ENCODE measurements around the gene DCDC2C. TPM values are rescaled to one million over a fixed set of nuclear protein-coding genes. Genes with fewer than 3 reads are reported as not detected.

Gene DCDC2C
- total RNA-seq, 1 experiment from 2014 or later = not detected

DNA sequence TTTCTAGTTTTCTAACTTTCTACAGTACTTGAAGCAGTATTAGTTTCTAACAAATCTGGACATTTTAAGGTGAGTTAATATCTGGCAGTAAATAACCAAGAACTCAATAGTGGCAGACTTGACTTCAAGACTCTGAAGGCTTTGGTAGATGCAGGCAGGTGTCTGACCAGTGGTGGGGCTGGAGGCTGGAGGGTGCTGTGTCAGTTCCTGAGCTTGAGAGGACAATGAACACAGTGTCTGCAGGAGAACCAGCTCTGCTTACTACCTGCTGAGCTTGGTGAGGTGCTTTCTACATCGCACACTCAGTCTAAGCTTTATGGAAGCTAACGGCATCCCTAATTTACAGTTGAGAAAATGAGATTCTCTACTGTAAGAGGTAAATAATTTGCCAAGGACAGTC lies 24.2 kb upstream of the DCDC2C start:
- no peaks in the 10 kb centered on the region for H3K4me1 Mint-ChIP-seq
- H3K4me3 Mint-ChIP-seq = no peak overlapping the region
- ATAC-seq (no peak), DNase-seq (ENCODE audit: low spot score) (no peak)
- peaks cover 27% of the 10 kb centered on the region for H3K36me3 Mint-ChIP-seq
- ChIA-PET CTCF (no interaction called here), POLR2A (no interaction called here)
- peaks cover 12% of the 10 kb centered on the region for H3K27me3 Mint-ChIP-seq (ENCODE audit: low read depth)
- H3K9me3 Mint-ChIP-seq = peaks cover 90% of the 10 kb centered on the region
- H3K27ac Mint-ChIP-seq = no peak overlapping the region
- TF ChIP-seq ZNF317 (CRISPR knock-in tag; IDR thresholded peaks at IDR 0.05; ENCODE audit: borderline replicate concordance, low read depth) = no peak
- no peak for TF ChIP-seq TP53 (CRISPR knock-in tag; IDR thresholded peaks at IDR 0.05)
- TF ChIP-seq, protein P1, sequence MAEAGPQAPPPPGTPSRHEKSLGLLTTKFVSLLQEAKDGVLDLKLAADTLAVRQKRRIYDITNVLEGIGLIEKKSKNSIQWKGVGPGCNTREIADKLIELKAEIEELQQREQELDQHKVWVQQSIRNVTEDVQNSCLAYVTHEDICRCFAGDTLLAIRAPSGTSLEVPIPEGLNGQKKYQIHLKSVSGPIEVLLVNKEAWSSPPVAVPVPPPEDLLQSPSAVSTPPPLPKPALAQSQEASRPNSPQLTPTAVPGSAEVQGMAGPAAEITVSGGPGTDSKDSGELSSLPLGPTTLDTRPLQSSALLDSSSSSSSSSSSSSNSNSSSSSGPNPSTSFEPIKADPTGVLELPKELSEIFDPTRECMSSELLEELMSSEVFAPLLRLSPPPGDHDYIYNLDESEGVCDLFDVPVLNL (CRISPR knock-in tag; IDR thresholded peaks at IDR 0.05; ENCODE audit: borderline replicate concordance, low read depth) = no peak
- TF ChIP-seq OVOL2 (CRISPR knock-in tag; IDR thresholded peaks at IDR 0.05; ENCODE audit: borderline replicate concordance) = no peak
- no peak for TF ChIP-seq TEAD1 (CRISPR knock-in tag; IDR thresholded peaks at IDR 0.05)
- no peak for TF ChIP-seq NR1H2 (CRISPR knock-in tag; IDR thresholded peaks at IDR 0.05)
- no peak for TF ChIP-seq TCF7 (CRISPR knock-in tag; IDR thresholded peaks at IDR 0.05; ENCODE audit: low read depth)
- TF ChIP-seq ZNF671 (CRISPR knock-in tag; IDR thresholded peaks at IDR 0.05) = no peak
- TF ChIP-seq, protein P2, sequence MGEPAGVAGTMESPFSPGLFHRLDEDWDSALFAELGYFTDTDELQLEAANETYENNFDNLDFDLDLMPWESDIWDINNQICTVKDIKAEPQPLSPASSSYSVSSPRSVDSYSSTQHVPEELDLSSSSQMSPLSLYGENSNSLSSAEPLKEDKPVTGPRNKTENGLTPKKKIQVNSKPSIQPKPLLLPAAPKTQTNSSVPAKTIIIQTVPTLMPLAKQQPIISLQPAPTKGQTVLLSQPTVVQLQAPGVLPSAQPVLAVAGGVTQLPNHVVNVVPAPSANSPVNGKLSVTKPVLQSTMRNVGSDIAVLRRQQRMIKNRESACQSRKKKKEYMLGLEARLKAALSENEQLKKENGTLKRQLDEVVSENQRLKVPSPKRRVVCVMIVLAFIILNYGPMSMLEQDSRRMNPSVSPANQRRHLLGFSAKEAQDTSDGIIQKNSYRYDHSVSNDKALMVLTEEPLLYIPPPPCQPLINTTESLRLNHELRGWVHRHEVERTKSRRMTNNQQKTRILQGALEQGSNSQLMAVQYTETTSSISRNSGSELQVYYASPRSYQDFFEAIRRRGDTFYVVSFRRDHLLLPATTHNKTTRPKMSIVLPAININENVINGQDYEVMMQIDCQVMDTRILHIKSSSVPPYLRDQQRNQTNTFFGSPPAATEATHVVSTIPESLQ (CRISPR knock-in tag; IDR thresholded peaks at IDR 0.05) = no peak

DNA sequence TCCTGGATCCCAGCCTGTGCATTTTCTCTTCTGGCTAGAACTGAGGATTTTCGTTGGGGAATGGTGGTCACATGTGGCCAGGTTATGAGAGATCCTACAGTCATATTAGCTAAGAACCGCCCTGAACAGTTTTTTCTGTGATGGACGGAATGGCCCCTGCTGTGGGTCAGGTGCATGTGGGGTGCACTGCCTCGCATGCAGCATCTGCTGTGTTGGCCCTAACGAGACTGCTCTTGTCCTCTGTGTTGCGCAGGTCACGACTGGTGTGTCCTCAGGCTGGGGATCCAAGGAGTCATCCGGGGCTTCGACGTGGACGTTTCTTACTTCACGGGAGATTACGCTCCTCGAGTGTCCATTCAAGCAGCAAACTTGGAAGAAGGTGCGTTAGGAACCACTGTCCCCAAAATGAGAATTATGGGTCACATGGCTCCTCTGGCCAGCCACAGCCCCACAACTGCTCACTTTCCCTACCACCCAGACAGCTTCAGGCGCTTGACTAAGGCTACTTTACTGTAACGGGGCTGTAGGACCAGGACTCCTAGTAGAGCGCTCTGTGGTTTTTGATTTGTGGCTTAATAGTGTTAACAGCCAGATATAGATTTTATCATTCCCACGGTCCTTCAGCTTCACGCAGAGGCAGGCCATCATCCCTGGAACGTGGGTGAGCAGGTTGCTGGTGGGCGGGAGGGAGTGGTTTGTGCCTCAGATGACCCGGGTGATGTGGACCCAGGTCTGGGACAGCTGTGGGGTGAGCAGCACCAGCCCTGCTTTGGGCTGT lies 23.6 kb upstream of the DCDC2C start:
- Mint-ChIP-seq H3K27me3 (ENCODE audit: low read depth) (peaks cover 9% of the 10 kb centered on the region), H3K4me1 (no peaks in the 10 kb centered on the region), H3K4me3 (no peak overlapping the region), H3K27ac (no peak overlapping the region), H3K9me3 (peaks cover 90% of the 10 kb centered on the region), H3K36me3 (peaks cover 26% of the 10 kb centered on the region)
- ATAC-seq = no peak
- no peak for DNase-seq (ENCODE audit: low spot score)
- TF ChIP-seq, protein P3, sequence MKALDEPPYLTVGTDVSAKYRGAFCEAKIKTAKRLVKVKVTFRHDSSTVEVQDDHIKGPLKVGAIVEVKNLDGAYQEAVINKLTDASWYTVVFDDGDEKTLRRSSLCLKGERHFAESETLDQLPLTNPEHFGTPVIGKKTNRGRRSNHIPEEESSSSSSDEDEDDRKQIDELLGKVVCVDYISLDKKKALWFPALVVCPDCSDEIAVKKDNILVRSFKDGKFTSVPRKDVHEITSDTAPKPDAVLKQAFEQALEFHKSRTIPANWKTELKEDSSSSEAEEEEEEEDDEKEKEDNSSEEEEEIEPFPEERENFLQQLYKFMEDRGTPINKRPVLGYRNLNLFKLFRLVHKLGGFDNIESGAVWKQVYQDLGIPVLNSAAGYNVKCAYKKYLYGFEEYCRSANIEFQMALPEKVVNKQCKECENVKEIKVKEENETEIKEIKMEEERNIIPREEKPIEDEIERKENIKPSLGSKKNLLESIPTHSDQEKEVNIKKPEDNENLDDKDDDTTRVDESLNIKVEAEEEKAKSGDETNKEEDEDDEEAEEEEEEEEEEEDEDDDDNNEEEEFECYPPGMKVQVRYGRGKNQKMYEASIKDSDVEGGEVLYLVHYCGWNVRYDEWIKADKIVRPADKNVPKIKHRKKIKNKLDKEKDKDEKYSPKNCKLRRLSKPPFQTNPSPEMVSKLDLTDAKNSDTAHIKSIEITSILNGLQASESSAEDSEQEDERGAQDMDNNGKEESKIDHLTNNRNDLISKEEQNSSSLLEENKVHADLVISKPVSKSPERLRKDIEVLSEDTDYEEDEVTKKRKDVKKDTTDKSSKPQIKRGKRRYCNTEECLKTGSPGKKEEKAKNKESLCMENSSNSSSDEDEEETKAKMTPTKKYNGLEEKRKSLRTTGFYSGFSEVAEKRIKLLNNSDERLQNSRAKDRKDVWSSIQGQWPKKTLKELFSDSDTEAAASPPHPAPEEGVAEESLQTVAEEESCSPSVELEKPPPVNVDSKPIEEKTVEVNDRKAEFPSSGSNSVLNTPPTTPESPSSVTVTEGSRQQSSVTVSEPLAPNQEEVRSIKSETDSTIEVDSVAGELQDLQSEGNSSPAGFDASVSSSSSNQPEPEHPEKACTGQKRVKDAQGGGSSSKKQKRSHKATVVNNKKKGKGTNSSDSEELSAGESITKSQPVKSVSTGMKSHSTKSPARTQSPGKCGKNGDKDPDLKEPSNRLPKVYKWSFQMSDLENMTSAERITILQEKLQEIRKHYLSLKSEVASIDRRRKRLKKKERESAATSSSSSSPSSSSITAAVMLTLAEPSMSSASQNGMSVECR (CRISPR knock-in tag; IDR thresholded peaks at IDR 0.05; ENCODE audit: borderline replicate concordance) = no peak
- TF ChIP-seq SMAD3 (CRISPR knock-in tag; IDR thresholded peaks at IDR 0.05; ENCODE audit: borderline replicate concordance) (no peak), NR2C2 (CRISPR knock-in tag; IDR thresholded peaks at IDR 0.05) (no peak), TEAD4 (CRISPR knock-in tag; IDR thresholded peaks at IDR 0.05) (no peak), ZNF671 (CRISPR knock-in tag; IDR thresholded peaks at IDR 0.05) (no peak), PRRX2 (CRISPR knock-in tag; IDR thresholded peaks at IDR 0.05) (no peak), NR3C1 (CRISPR knock-in tag; conservative IDR thresholded peaks at IDR 0.05; ENCODE audit: low read depth) (no peak)
- TF ChIP-seq, protein P4, sequence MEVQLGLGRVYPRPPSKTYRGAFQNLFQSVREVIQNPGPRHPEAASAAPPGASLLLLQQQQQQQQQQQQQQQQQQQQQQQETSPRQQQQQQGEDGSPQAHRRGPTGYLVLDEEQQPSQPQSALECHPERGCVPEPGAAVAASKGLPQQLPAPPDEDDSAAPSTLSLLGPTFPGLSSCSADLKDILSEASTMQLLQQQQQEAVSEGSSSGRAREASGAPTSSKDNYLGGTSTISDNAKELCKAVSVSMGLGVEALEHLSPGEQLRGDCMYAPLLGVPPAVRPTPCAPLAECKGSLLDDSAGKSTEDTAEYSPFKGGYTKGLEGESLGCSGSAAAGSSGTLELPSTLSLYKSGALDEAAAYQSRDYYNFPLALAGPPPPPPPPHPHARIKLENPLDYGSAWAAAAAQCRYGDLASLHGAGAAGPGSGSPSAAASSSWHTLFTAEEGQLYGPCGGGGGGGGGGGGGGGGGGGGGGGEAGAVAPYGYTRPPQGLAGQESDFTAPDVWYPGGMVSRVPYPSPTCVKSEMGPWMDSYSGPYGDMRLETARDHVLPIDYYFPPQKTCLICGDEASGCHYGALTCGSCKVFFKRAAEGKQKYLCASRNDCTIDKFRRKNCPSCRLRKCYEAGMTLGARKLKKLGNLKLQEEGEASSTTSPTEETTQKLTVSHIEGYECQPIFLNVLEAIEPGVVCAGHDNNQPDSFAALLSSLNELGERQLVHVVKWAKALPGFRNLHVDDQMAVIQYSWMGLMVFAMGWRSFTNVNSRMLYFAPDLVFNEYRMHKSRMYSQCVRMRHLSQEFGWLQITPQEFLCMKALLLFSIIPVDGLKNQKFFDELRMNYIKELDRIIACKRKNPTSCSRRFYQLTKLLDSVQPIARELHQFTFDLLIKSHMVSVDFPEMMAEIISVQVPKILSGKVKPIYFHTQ (CRISPR knock-in tag; IDR thresholded peaks at IDR 0.05) = no peak
- TF ChIP-seq, protein P5, sequence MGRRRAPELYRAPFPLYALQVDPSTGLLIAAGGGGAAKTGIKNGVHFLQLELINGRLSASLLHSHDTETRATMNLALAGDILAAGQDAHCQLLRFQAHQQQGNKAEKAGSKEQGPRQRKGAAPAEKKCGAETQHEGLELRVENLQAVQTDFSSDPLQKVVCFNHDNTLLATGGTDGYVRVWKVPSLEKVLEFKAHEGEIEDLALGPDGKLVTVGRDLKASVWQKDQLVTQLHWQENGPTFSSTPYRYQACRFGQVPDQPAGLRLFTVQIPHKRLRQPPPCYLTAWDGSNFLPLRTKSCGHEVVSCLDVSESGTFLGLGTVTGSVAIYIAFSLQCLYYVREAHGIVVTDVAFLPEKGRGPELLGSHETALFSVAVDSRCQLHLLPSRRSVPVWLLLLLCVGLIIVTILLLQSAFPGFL (CRISPR knock-in tag; IDR thresholded peaks at IDR 0.05; ENCODE audit: borderline replicate concordance) = no peak
- POLR2A ChIA-PET = no interaction called here
- CTCF ChIA-PET = no interaction called here

All from WTC11 (cell line).